GM18951 (cell line): ENCODE measurements around the gene XPNPEP3.
"Not testable (repeated sequence)": the region's sequence is repeated elsewhere in the genome, so short reads cannot be mapped to it uniquely, and the experiment has no call there.

Experiments used
- POLR2A ChIP-seq: IDR thresholded peaks from 4 replicates; pipeline ENCODE4 v1.6.1; 2011; ENCODE audit warnings: mild to moderate bottlenecking; ENCODE audit not compliant: insufficient read length, insufficient read depth; ENCODE audit errors: extremely low read depth
- in situ Hi-C: fragments of 300-500 bp; cut with MboI; formaldehyde crosslinking; loops from one replicate; pipeline ENCODE4 v1.12.0; 2022; ENCODE audit warnings: low sequenced_read_pairs, mixed read lengths, inconsistent platforms; ENCODE audit not compliant: unreplicated experiment

Gene XPNPEP3

DNA sequence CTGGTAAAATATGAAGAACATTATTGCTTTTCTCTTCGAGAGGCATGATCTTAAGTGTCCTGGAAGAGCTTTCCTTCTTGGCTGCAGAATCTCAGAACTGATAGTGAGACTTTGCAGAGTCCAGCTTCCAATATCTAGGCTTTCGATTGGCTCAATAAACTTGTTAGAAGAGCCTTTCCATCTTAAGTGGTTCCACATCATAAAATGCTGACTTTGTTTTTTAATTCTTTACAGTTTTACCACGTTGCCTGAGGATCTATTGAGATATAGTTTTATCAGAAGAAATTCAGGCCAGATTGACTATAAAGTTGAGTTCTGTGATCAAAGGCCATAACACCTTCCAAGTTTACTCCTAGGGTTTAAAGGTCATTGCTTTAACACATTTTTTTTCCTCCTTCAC, 20.5 kb downstream of the XPNPEP3 start:
- TF ChIP-seq POLR2A = no peak
- in situ Hi-C loops = no loop called here

DNA sequence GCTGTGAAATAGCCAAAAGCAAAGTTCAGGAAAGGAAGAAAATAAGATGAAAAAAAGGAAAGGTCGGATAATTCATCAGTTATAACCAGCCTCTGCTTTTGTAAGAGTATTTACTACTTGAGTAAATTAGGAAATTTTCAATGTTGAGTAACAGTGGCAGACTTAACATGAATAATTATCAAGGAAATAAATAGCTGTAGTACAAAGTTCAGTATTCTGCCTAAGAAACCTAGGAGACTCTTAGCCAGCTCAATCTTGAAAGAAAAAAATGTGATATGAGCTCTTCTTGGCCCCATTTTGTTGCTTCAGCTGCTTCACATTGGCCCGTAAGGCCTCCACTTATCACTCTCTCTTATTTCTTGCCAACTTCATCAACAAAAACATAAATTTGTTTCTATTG, 22.0 kb downstream of the XPNPEP3 start:
- no peak for TF ChIP-seq POLR2A
- in situ Hi-C loops = no loop called here

DNA sequence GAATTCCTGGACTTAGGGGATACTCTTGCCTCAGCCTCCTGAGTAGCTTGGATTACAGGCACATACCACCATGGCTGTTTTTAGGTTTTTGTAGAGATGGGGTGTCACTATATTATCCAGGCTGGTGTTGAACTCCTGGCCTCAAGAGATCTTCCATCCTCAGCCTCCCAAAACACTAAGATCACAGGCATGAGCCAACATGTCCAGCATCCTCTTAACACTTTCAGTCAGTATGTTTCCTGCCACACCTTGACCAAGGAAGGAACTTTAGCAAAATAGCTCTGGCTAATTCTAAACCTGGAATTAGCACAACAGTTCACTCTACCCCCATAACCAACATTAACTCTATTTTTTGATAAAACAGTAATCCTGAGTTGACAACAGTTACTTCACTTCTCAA, 32.2 kb downstream of the XPNPEP3 start:
- no peak for TF ChIP-seq POLR2A
- in situ Hi-C loops = no loop called here

DNA sequence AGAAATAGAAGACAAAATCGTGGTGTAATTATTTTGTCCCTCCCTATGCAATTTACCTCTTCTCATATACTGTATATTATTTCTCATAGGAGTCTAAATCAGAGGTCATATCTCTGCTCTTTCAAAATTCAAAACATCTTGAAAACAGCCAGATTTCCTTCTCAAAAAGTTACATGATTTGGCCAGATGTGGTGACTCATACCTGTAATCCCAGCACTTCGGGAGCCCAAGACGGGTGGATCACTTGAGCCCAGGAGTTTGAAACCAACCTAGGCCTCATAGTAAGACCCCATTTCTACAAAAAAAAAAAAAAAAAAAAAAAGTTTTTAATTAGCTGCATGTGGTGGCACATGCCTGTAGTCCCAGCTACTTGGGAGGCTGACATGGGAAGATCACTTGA, 33.9 kb downstream of the XPNPEP3 start:
- in situ Hi-C loops = no loop called here
- no peak for TF ChIP-seq POLR2A

DNA sequence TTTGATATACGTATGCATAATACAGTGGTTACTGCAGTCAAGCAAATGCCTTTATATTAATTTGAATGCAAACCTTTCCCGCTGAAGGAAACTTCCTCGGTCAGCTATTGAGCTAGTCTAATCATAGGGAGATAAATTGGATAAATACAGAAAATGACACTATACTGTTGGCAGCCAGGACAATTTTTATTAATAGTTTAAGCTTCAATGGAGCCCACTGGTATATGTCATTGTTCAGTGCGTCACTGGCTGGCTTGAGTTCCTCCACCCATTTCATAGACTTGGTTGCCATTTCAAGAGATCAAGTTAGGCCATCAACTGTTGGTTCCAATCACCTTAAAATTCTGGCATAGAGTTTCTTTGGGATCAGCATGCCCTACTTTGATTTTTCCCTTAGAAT, 37.5 kb downstream of the XPNPEP3 start:
- in situ Hi-C loops = no loop called here
- TF ChIP-seq POLR2A = no peak

DNA sequence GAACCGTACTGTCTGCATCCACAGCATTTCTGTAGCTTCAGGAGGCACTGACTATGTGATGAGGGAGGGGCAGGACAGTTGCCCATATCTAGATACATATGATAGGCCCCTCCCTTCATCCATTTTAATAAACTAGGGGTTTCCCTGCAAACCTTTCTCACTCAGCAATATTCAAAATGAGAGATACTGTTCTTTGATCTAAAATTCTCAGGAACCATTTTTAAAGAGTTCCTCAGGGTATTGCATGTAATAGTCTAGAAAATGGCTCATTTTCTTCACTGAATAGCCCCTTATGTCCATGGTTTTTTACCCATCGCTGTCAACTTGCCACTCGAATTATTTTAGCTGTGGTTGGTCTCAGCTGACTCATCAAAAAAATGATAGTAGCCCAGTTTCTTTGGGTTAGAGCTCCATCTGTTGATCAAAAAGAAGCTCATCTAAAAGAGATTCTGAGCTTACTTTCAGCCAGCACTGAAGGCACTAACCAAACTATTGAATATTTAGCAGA, 42.0 kb downstream of the XPNPEP3 start:
- in situ Hi-C loops = no loop called here

DNA sequence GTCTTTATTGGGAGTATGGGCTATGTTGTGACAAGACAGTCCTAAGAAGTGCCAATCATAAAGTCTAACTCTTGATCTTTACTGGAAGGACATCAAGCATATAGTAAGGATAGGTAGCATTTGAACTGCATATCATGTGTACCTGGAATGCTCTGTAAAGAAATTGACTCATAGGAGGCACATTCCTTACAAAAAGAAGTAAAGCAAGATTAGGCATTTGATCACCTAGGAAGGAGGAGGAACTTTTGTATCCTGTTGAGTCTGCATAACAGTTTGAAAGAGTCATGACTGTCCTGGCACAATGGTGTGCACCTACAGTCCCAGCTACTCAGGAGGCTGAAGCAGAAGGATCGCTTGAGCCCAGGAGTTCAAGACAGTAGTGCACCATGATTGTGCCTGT, 47.2 kb downstream of the XPNPEP3 start:
- in situ Hi-C loops = no loop called here
- no peak for TF ChIP-seq POLR2A

More for the DNA sequence above, 42.0 kb downstream of the XPNPEP3 start:
- no peak for TF ChIP-seq POLR2A

DNA sequence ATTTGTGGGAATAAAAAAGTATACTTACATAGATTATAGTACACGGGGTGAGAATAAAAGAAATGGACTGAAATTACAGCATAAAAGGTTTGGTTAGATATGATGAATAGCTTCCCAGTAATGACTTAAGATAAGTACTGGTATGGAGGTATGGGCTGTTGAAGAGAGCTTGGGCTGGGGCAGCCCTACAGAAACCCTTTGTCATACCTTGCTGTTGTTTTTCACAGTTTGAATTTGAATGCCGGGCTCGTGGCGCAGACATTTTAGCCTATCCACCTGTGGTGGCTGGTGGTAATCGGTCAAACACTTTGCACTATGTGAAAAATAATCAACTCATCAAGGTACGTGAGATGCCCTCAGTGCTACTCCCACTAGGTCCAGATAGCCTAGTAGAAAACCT, 51.9 kb downstream of the XPNPEP3 start:
- no peak for TF ChIP-seq POLR2A
- in situ Hi-C loops = no loop called here

DNA sequence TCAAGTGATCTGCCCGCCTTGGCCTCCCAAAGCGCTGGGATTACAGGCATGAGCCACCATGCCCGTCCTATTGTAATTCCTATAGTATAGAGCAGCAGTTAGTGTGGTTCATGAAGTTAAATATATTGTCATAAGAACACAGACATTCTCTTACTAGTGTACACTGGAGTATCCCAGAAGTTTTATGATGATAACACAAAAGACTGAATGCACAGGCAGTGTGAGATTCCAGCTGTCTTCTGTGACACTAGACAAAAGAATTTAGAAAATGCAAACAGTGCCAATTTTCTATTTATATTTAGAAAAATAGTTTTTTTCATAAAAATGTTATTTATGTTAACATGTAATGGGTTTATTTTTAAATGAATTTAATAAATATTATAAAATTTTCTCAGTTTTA, 54.8 kb downstream of the XPNPEP3 start:
- no peak for TF ChIP-seq POLR2A
- in situ Hi-C loops = no loop called here

DNA sequence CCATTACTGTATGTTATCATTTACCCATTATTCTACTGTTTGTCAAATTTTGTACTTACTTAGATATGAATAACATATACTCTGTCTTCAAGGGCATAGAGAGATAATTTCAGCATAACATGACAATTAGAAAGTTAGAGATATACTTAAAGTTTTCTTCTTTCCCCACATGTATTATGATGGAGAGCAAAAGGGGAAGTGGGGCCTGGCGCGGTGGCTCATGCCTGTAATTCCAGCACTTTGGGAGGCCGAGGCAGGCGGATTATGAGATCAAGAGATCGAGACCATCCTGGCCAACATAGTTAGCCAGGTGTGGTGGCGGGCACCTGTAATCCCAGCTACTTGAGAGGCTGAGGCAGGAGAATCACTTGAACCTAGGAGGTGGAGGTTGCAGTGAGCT, 56.0 kb downstream of the XPNPEP3 start:
- in situ Hi-C loops = not testable (repeated sequence)

DNA sequence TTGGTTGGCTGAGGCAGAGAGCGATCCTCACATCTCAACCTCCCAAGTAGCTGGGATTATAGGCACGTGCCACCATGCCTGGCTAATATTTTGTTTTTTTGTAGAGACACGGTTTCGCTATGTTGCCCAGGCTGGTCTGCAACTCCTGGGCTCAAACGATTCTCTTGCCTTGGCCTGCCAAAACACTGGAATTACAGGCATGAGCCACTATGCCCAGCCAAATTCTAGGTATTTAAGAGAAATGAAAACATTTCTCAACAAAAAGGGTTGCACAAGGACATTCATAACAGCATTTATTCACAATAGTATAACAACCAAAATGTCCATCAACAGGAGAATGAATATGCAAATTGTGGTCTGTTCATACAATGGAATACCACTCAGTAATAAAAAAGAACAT, 62.5 kb downstream of the XPNPEP3 start:
- in situ Hi-C loops = no loop called here

DNA sequence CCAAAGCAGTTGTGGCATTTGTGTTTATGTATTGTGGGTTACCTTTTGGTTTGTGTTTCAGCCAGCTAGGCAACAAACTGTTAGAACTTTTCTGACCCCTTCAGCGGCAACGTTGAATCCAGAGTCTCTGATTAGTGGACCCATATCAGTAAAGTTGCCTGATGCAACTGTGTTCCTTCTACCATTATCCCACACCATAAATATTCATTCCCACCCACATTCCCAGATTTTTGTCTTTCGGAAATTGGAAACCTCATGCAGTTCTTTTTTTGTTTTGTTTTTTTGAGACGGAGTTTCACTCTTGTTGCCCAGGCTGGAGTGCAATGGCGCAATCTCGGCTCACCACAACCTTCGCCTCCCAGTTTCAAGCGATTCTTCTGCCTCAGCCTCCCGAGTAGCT, 63.6 kb downstream of the XPNPEP3 start:
- no peak for TF ChIP-seq POLR2A
- in situ Hi-C loops = no loop called here

More for the DNA sequence above, 62.5 kb downstream of the XPNPEP3 start:
- no peak for TF ChIP-seq POLR2A

DNA sequence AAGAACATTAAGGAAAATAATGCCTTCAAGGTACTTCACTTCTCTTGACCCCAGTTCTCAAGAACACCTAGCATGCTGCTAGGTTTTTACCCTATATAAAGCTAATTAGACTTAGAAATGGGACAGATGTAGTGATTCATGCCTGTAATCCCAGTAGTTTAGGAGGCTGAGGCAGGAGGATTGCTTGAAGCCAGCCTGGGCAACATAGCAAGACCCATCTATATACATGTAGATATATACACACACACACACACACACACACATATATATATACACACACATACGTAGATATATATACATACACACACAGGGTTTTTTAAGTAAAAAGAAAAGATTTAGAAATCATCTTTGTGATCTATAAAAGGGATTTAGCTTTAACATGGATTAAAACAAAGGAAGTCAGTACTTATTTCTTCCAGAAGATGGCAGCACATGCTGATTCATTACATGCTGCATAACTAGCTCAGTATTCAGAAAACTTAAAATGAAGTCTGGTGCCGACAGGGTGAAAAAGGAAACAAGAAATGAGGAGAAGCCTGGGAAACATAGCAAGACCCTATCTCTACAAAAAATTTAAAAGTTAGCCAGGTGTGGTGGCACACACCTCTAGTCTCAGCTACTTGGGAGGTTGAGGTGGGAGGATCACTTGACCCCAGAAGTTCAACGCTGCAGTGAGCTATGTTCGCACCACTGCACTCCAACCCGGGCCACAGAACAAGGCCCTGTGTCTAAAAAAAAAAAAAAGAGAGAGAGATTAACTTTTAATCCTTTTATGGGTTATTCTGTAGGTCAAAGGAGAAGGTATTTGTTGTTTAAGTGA, 65.7 kb downstream of the XPNPEP3 start:
- in situ Hi-C loops = no loop called here

DNA sequence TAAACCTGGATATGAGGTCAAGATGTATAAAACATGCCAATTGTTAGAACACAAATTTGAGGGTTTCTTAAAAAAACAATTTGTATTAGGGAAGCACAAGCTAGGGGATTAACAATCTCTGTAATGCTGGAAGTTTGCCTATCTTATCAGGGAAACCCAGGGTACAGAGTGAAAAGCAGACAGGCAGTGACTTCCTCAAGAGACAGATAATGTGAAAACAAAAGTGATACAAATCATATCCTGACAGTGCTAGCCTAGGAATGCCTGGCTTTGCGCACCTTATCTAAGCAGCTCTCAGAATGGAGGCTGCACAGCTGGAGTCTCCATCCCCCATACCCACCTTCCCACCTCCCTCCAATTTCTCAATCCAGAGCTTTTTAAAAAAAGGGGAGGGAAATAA, 71.7 kb downstream of the XPNPEP3 start:
- no peak for TF ChIP-seq POLR2A
- in situ Hi-C loops = no loop called here

More for the DNA sequence above, 65.7 kb downstream of the XPNPEP3 start:
- no peak for TF ChIP-seq POLR2A
